Astrocyte (in vitro differentiated cells and primary cell): ENCODE data around the gene IVD.

Experiments used
- EZH2 ChIP-seq: IDR thresholded peaks from 2 replicates; pipeline ENCODE4 v1.6.1; 2012; ENCODE audit warnings: mild to moderate bottlenecking, low read length, inconsistent platforms; ENCODE audit not compliant: insufficient read depth
- TF ChIP-seq, protein P1 (sequence below): IDR thresholded peaks from 2 replicates; pipeline ENCODE4 v1.5.1; 2011; ENCODE audit warnings: low read depth, mild to moderate bottlenecking, inconsistent platforms, low read length, moderate library complexity; ENCODE audit not compliant: insufficient read depth

DNA sequence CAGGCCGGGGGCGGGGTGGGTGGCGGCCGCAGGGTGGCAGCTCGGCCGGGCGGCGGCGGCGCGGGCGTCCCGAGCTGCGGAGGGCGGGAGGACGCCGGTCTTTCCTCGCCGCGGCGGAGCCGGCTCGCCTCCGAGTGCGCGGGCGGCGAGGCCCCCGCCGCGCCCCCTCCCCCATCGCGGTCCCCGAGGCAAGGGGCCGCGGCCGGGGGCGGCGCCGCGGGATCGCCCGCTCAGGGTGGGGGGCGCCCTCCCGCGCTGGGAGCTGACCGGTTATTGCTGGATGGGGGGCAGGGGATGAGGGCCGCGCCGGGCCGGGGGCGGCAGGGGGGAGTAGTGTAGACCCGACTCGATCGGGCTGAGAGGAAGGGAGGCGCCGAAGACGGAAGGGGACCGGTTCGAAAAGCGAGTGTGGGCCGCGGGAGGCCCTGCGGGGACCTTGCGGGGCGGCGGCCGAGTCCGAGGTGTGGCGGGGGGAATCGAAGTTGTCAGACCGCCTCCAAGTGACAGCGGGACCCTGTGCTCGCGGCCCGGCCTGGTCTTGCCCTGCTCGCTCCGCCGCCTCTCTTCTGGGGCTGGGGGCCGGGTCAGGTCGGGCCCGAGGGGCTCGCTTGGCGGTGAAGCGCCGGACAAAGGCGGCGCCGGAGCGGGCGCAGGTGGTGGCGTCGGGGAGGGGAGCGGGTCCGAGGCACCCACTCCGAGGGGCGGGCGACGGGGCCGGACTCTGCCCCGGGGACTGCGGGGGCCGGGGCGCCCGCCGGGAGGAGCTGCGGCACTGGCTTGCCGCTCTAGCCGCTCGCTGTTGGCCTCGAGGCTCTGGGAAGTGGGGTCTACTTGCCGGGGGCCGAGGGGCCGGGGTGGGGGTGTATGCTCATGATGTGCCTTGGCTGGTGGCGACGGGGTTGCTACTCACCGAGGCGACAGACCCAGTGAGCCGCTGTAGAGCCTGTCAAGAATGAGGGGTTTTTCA lies 36.3 kb downstream of the IVD start:
- TF ChIP-seq, protein P1, sequence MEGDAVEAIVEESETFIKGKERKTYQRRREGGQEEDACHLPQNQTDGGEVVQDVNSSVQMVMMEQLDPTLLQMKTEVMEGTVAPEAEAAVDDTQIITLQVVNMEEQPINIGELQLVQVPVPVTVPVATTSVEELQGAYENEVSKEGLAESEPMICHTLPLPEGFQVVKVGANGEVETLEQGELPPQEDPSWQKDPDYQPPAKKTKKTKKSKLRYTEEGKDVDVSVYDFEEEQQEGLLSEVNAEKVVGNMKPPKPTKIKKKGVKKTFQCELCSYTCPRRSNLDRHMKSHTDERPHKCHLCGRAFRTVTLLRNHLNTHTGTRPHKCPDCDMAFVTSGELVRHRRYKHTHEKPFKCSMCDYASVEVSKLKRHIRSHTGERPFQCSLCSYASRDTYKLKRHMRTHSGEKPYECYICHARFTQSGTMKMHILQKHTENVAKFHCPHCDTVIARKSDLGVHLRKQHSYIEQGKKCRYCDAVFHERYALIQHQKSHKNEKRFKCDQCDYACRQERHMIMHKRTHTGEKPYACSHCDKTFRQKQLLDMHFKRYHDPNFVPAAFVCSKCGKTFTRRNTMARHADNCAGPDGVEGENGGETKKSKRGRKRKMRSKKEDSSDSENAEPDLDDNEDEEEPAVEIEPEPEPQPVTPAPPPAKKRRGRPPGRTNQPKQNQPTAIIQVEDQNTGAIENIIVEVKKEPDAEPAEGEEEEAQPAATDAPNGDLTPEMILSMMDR: no peak
- TF ChIP-seq EZH2: no peak
